COLO829 (cell line): ENCODE measurements around the gene ATPAF2.
"Not testable (repeated sequence)": the region's sequence is repeated elsewhere in the genome, so short reads cannot be mapped to it uniquely, and the experiment has no call there.

Experiments
- DNase-seq: peaks from one replicate; pipeline ENCODE4 v3.0.0; 2012; ENCODE audit warnings: low spot score

Gene ATPAF2

DNA sequence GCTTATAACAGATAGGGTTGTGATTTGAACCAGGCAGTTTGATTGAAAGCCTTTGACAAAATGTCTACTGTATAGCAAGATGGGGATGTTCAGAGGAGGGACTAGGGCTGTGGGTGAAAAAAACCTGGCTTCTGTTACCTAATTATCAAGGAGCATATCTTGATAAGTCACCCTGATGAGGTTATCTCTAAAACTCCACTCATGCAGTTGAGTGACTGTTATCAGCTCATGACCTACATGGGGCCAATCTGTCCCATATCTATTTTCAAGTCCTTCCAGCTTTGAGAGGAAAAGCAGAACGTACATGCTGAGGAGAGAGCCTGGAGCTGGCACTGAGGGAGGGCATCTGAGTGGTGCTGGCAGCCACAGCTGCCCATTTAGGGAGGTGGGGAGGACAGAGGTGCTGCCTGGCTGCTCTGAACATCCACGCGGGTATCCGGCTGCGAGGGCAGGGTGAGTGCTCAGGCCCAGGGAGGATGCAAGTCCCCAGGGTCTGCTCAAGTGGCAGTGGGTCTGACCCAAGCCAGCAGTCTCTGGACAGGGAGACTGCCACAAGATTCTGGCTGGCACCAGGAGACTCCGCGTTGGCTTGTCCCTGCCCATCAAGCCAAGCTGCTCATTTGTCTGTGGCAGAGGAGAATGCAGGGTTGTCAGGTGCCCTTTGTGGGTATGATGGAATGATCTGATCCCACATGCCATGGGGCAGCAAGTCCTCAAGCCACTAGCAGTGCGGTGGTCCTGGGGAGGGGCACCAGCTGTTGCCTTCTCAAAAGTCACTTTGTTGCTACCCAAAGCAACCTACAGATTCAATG, 29.2 kb downstream of the ATPAF2 start:
- no peak for DNase-seq

DNA sequence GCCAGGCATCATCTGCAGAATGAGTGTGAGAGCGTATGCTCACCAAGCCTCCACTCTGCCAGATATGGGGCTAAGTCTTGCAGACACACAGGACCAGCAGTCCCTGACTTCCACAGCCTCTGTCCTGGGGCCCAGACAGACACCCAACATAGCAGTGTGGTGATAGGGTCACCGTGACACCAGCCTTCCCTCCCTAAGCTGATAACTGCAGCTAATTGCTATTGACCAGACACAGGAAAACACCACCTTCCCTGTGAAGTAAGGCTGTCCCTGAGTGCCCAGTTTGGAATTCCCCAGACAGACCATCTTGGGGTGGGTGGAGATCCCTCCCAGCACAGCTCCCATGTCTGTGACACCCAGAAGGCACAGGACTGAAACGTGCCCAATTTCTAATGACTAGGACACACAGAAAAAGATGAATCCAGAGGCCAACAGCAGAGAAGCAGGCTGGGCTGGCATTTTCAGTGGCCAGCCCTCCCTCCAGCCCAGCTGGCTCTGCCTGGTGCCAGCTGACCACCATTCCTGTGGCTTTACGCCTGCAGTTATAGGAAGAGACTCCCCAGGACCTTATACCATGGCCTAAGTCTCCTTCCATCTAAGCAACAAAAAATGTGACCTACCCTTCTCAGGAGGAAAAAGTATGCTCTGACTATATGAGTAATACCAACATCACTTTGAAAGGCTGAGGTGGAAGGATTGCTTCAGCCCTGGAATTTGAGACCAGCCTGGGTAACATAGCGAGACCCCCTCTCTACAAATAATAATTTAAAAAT, 30.3 kb downstream of the ATPAF2 start:
- no peak for DNase-seq

GRCh38 chr17:18006495-18007239, 32.3 kb downstream of the ATPAF2 start:
- DNase-seq = no peak

DNA sequence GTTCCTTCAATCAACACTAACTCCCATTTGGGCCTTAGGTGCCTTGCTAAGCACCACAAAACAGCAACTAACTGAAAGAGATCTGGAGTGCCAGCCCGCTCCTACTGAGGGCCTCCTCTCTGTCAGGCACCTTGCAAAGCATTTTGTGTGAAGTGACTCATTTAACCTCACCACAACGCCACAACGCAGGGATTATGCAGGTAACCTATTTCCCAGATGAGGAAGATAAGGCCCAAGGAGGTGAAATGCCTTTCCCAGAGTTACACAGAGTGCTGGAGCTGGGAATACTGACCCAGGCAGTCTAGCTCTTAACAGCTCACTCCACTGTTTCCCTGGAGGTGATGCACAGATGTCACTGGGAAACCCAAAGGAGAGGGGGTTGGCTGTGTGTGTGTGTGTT, 33.5 kb downstream of the ATPAF2 start:
- no peak for DNase-seq

DNA sequence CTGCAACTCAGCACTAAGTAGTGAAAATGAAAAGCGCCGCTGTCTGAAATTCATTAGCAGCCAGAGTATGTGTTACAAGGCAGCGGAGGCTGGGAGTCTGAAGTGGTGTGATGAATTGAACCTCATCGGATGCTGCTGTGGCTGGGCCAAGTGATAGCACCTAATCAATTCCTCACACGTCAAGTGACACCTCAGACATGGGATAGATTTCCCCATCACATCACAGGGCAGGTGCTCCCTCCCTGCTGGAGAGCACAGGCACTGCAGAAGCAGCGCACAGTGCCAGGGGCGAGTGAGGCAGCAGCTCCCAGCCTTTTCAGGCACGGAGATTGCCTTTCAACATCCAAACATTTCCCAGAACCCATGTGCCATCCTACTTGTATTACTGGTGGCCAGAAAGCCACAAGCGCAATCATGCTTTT, 34.1 kb downstream of the ATPAF2 start:
- DNase-seq = no peak

DNA sequence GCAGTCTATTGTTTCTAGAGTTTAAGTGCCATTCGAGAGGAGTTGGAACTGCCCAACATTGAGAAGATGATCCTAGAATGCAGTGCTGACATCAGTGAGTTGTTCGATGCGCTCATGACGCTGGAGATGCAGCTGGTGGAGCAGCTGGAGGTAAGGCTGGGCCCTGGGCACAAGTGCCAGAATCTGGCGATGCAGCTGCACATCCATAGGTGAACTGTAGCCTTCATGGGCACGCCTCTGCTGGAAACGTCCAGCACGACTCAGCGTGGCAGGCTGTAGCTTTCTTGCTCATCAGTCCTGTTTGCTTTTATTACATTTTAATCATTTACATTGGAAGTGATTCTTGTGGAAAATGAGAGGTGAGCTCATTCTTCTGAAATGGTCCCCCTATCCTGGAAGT, 34.6 kb downstream of the ATPAF2 start:
- DNase-seq = no peak

DNA sequence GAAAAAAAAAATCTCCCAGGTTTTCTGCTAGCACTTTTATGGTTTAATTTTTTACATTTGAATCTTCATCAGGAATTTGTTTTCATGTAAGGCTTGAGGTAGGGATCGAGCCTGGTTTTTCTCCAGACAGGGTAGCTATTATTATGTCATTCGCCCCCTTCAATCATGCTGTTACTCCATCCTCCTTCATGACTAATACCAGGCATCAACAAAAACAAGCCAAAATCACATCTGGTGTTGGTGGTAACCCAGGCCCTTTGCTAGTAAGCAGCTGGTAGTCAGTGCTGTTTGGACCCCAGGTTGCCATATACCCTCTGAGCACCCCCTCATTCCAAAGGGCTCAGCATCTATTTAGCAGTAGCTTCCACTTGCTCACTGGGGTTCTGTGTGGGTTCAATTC, 36.8 kb downstream of the ATPAF2 start:
- no peak for DNase-seq

DNA sequence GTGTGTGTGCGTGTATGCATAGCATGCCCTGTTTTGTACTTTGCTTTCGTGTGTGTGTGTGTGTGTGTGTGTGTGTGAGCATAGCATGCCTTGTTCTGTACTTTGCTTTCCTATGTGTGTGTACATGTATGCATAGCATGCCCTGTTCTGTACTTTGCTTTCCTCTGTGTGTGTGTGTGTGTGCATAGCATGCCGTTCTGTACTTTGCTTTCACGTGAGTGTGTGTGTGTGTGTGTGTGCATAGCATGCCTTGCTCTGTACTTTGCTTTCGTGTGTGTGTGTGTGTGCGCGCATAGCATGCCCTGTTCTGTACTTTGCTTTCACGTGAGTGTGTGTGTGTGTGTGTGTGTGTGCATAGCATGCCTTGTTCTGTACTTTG, 38.9 kb downstream of the ATPAF2 start:
- no peak for DNase-seq

GRCh38 chr17:17999364-18000029, 39.5 kb downstream of the ATPAF2 start:
- DNase-seq = no peak

- no peak for DNase-seq
These were observed 40.0 kb downstream of the ATPAF2 start for GRCh38 chr17:17998934-17999333.

- DNase-seq = not testable (repeated sequence)
These were observed 43.1 kb downstream of the ATPAF2 start for GRCh38 chr17:17995887-17996286.

DNA sequence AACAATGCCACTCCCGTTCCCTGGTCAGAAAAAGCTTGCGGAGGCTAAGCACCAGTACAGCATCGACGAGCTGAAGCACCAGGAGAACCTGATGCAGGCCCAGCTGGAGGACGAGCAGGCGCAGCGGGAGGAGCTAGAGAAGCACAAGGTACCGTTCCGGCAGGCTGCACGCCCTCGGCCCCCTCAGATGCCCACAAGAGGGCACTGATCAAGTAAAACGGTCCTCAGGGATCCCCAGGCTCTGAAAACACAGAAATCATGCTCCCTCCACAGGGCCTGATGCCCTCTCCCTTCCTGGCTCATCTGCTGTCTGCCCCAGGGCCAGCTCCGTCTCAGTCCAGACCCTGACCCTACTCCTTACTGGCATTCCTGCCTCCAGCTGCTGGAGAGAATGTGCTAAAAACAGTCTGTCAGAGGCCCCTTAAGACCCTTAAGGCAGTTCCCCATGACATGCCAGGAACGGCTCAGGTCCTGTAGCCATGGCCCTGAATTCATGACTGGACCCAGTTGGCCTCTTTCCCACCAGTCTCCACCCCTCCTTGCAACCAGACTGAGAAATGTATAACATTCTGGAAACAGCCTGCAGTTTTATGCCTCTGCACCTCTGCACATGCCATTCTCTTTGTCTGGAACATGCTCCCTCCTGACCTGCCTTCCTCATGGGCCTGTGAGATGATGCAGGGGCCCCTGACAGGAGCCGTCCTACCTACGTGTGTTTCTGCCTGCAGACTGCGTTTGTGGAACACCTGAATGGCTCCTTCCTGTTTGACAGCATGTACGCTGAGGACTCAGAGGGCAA, 44.5 kb downstream of the ATPAF2 start:
- no peak for DNase-seq

- no peak for DNase-seq
These were observed 45.1 kb downstream of the ATPAF2 start for GRCh38 chr17:17993852-17994251.

DNA sequence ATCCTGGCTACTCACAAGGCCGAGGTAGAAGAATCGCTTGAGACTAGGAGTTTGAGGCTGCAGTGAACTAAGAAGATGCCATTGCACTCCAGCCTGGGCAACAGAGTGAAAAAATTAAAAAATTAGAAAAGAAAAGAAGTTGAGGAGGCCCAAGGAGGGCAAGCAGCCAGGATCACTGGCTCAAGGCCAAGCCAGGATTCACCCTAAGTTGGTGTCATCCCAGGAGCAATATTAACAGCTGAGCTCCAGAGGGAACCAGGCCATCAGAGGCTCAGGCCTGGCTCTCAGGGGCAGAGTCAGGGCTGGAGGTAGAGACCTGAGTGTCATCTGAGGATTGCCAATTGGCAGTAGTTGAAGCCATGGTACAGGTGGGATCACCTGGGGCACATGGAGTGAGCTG, 45.6 kb downstream of the ATPAF2 start:
- no peak for DNase-seq

DNA sequence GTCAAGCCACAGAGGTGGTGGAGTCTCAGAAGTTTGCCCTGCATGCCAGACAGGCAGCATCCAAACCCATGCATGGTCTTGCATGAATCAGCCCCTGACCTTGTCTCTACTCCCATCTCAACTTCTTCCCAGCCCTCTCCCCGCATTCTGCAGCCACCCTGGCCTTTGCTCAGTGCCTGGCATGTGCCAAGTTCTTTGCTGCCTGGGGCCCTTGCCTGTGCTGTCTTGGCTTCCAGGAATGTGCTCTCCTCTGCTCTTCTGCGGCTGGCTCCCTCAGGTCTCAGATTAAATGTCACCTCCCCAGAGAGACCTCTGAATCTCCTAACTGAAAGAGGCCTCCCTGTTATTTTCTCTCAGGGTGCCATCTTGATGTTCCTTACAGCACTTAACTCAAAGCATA, 48.7 kb downstream of the ATPAF2 start:
- DNase-seq = no peak

DNA sequence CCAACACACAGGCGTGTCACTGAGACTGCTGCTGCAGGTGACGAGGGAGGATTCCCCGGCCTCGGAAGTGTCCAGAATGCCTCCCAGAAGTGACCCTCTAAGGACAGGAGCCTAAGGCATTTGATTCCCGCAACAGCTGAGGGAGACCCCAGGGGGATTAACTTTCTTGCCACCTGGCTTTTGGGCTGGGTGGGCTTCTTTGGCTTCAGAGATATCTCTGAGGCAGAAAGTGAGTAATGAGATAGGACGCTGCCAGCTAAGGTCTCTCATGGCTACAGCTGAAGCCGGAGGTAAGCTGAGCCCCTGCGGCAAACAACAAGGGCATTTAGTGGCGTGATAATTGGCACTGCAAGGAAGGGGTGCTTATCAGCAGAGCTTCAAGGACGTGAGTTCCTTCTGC, 49.4 kb downstream of the ATPAF2 start:
- no peak for DNase-seq

- no peak for DNase-seq
These were observed 49.9 kb downstream of the ATPAF2 start for GRCh38 chr17:17989081-17989480.

DNA sequence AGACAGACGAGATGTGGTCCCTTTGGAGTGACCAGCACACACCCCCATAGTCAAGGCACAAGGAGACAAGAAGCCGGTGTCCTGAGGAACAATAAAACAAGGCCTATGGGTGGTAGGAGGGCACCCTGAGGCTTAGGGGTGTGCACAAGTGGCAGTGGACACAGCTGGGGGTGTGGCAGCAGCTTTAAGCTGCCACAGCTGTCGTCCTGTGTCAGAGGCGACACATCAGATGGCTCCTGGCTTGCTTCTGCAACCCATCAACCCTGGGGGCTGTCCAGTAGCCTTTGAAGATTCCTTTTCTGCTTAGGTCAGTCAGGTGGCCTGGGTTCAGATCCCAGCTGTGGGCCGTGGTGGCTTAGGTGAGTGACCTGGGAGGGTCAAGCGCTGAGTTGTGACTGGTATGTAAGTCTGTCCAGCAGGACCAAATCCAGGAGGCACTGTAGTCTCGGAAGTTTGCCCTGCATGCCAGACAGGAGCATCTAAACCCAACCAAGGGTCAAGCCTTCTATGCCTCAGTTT, 50.5 kb downstream of the ATPAF2 start:
- no peak for DNase-seq

DNA sequence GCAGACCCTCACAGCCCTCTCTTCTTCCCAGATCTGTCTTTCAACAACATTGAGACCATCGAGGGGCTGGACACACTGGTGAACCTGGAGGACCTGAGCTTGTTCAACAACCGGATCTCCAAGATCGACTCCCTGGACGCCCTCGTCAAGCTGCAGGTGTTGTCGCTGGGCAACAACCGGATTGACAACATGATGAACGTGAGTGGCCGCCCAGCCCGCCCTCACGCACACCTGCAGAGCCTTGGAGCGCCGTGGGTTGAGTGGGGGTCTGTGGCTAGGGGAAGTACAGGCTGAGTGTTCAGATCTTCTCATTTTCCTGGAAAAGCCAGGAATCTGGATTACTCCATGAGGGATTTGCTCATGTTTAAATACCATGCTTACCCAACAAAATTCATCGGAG, 51.1 kb downstream of the ATPAF2 start:
- no peak for DNase-seq

DNA sequence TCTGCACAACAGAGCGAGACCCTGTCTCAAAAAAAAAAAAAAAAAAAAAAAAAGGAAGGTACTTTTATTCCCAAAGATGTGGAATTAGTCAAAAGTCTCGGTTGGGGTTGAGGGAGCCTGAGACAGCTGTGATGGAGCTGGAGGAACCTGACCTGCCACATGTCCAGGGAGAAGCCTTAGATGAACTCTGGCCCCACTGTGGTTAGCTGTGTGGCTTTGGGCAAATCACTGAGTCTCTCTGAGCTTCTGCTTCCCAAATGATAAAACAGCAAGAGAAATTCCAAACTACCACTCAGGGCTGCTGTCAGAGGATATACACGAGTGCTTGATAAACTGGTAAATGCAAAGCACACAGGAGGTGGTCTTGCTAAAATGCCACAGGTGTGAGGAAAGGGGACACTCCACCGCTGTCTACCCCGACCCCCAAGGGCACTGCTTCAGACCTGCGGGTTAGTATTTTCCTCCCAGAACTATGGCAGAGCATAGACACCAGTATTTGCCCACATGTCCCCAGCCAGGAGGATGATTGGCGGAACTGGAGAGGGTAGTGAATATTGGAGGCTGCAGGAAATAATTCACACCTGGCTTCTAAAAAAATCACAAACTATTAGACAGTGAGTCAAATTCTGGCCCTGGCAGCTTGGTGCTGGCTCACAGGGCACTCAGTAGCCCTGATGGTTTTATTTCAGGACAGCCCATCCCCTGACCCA, 51.6 kb downstream of the ATPAF2 start:
- no peak for DNase-seq

DNA sequence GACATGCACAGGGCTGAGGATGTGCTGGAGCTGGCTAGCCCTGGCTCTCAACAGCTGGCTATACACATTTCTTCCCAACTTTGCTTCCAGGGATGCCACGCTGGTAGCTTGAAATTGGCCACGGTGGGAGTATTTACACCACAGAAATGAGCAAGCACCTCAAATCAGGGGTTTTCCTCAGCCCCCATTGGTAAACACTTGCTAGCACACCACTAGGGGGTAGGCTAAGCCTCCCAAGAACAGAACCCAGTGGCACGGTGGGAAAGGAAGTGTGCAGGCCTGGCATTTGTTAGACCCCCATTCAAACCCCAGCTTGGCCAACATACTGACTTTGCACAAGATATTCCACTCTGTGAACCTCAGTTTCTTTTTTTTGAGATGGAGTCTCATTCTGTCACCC, 53.4 kb downstream of the ATPAF2 start:
- DNase-seq = no peak
